ENCODE measurements around the gene ALCAM. TPM values are rescaled to one million over a fixed set of nuclear protein-coding genes. Genes with fewer than 3 reads are reported as not detected.

ALCAM gene
- total RNA-seq, 1 experiment from 2014 or later: 32.3 TPM

- POLR2A ChIA-PET: no interaction called here
- in situ Hi-C loops (cut with HindIII; ENCODE audit: low pct_unique_long_range_greater_than_20kb, low sequenced_read_pairs): no loop called here
- no peak overlapping the region for H3K4me3 ChIP-seq (ENCODE audit: low read depth in 2 of 2, low read length in 2 of 2)
- DNase-seq (ENCODE audit: low read depth, low spot score) (no peak), ATAC-seq (no peak)
- no peaks in the 10 kb centered on the region for H3K36me3 ChIP-seq (ENCODE audit: control insufficient read depth, insufficient read depth, low read length)
- no peaks in the 10 kb centered on the region for H3K27me3 ChIP-seq (ENCODE audit: control insufficient read depth, insufficient read depth, low read length)
- intact Hi-C loops (cut with micrococcal nuclease; ENCODE audit: unreplicated experiment): no loop called here
- BruUV-seq (replicated peaks): no TSS peak
- no peaks in the 10 kb centered on the region for H3K4me1 ChIP-seq (ENCODE audit: control insufficient read depth, insufficient read depth, low read length)
- H3K27ac ChIP-seq (ENCODE audit: low read length): no peak overlapping the region
- TF ChIP-seq POLR2AphosphoS5 (IDR thresholded peaks at IDR 0.05; ENCODE audit: low read depth, low read length): no peak
- no peak for TF ChIP-seq CTCF (IDR thresholded peaks at IDR 0.05)
- no peak for TF ChIP-seq TCF7L2 (IDR thresholded peaks at IDR 0.05; ENCODE audit: low read depth, low read length)
- TF ChIP-seq SIN3A (IDR thresholded peaks at IDR 0.05; ENCODE audit: borderline replicate concordance, insufficient read depth, low read depth, low read length): no peak
- no peak for TF ChIP-seq REST (IDR thresholded peaks at IDR 0.05; ENCODE audit: insufficient read depth in 1 of 2, low read depth in 2 of 2, low read length in 1 of 2)
- no peaks in the 10 kb centered on the region for H3K9me3 ChIP-seq (ENCODE audit: control insufficient read depth, insufficient read depth, low read depth, low read length)
- CTCF ChIA-PET: no interaction called here
Measured at GRCh38 chr3:105449414-105449813, 82.7 kb downstream of the ALCAM start.

GRCh38 chr3:105456017-105456416 lies 89.3 kb downstream of the ALCAM start:
- Histone ChIP-seq H3K4me1 (ENCODE audit: control insufficient read depth, insufficient read depth, low read length) (no peaks in the 10 kb centered on the region), H3K9me3 (ENCODE audit: control insufficient read depth, insufficient read depth, low read depth, low read length) (no peaks in the 10 kb centered on the region), H3K27me3 (ENCODE audit: control insufficient read depth, insufficient read depth, low read length) (no peaks in the 10 kb centered on the region), H3K27ac (ENCODE audit: low read length) (no peak overlapping the region), H3K4me3 (ENCODE audit: low read depth in 2 of 2, low read length in 2 of 2) (no peak overlapping the region), H3K36me3 (ENCODE audit: control insufficient read depth, insufficient read depth, low read length) (no peaks in the 10 kb centered on the region)
- DNase-seq (ENCODE audit: low read depth, low spot score) (no peak), ATAC-seq (no peak)
- no TSS peak for BruUV-seq (replicated peaks)
- TF ChIP-seq POLR2AphosphoS5 (IDR thresholded peaks at IDR 0.05; ENCODE audit: low read depth, low read length): no peak
- TF ChIP-seq TCF7L2 (IDR thresholded peaks at IDR 0.05; ENCODE audit: low read depth, low read length): no peak
- no peak for TF ChIP-seq CTCF (IDR thresholded peaks at IDR 0.05)
- TF ChIP-seq SIN3A (IDR thresholded peaks at IDR 0.05; ENCODE audit: borderline replicate concordance, insufficient read depth, low read depth, low read length): no peak
- CTCF ChIA-PET: no interaction called here
- in situ Hi-C loops (cut with HindIII; ENCODE audit: low pct_unique_long_range_greater_than_20kb, low sequenced_read_pairs): no loop called here
- POLR2A ChIA-PET: no interaction called here
- intact Hi-C loops (cut with micrococcal nuclease; ENCODE audit: unreplicated experiment): no loop called here

Measured in Panc1 (cell line).